ENCODE results near the gene ABAT.

- no peak for TF ChIP-seq CTCF (IDR thresholded peaks at IDR 0.05)
- no peak for TF ChIP-seq POLR2A (IDR thresholded peaks at IDR 0.05)
These were observed 43.1 kb downstream of the ABAT start for GRCh38 chr16:8717469-8717868.

All from right lobe of liver (tissue), 4 donors.